NCI-H146 treated with DMSO at 0.1 percent for 48 hours (cell line): ENCODE results near the gene ZBTB43.

ENCODE experiments used
- DNase-seq: peaks from one replicate; lab custom pipeline; 2025; ENCODE audit not compliant: unreplicated experiment; lab: John Stamatoyannopoulos, UW

The ZBTB43 gene

GRCh38 chr9:126882746-126883145, 77.9 kb downstream of the ZBTB43 start:
- no peak for DNase-seq

GRCh38 chr9:126883636-126884035, 78.8 kb downstream of the ZBTB43 start:
- DNase-seq = no peak

GRCh38 chr9:126885131-126885641, 80.3 kb downstream of the ZBTB43 start:
- DNase-seq = no peak

GRCh38 chr9:126886034-126886822, 81.4 kb downstream of the ZBTB43 start:
- DNase-seq = no peak

- no peak for DNase-seq
These were observed 82.1 kb downstream of the ZBTB43 start for GRCh38 chr9:126886897-126887296.
